ENCODE measurements around the gene CFDP1.

Gene CFDP1

GRCh38 chr16:75315539-75316306 is 117.6 kb downstream of the CFDP1 start:
- TF ChIP-seq USF1 (IDR thresholded peaks at IDR 0.05), result no peak
- TF ChIP-seq FOXM1 (IDR thresholded peaks at IDR 0.05; ENCODE audit: borderline replicate concordance, low read depth), result no peak
- TF ChIP-seq NFIC (IDR thresholded peaks at IDR 0.05), result no peak
- TF ChIP-seq, protein P1, sequence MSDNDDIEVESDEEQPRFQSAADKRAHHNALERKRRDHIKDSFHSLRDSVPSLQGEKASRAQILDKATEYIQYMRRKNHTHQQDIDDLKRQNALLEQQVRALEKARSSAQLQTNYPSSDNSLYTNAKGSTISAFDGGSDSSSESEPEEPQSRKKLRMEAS (IDR thresholded peaks at IDR 0.05), result no peak
- TF ChIP-seq EP300 (IDR thresholded peaks at IDR 0.05; ENCODE audit: borderline replicate concordance), result no peak
- TF ChIP-seq, protein P2, sequence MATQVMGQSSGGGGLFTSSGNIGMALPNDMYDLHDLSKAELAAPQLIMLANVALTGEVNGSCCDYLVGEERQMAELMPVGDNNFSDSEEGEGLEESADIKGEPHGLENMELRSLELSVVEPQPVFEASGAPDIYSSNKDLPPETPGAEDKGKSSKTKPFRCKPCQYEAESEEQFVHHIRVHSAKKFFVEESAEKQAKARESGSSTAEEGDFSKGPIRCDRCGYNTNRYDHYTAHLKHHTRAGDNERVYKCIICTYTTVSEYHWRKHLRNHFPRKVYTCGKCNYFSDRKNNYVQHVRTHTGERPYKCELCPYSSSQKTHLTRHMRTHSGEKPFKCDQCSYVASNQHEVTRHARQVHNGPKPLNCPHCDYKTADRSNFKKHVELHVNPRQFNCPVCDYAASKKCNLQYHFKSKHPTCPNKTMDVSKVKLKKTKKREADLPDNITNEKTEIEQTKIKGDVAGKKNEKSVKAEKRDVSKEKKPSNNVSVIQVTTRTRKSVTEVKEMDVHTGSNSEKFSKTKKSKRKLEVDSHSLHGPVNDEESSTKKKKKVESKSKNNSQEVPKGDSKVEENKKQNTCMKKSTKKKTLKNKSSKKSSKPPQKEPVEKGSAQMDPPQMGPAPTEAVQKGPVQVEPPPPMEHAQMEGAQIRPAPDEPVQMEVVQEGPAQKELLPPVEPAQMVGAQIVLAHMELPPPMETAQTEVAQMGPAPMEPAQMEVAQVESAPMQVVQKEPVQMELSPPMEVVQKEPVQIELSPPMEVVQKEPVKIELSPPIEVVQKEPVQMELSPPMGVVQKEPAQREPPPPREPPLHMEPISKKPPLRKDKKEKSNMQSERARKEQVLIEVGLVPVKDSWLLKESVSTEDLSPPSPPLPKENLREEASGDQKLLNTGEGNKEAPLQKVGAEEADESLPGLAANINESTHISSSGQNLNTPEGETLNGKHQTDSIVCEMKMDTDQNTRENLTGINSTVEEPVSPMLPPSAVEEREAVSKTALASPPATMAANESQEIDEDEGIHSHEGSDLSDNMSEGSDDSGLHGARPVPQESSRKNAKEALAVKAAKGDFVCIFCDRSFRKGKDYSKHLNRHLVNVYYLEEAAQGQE (IDR thresholded peaks at IDR 0.05; ENCODE audit: low read depth), result no peak

DNA sequence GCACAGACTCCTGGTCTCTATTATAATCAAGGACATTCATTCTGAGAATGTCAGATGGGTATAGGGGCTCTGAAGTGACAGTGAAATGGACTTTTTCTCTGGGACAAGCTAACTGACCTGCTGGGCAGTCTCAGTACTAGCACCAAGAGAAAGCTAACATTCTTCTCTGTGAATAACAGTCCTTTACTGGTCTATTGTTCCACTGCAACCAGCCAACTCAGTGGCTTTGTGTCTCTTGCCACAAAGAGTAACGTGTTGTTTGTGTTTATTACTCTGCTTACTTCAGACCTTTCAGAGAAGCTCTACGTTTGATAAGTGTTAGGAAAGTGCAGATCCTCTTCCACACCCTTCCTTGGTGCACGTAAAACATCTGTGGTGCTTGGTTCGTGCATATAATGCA is 120.4 kb downstream of the CFDP1 start:
- no peak for TF ChIP-seq USF1 (IDR thresholded peaks at IDR 0.05)
- TF ChIP-seq CREB1 (IDR thresholded peaks at IDR 0.05; ENCODE audit: low read depth), result no peak
- TF ChIP-seq ZBTB7A (IDR thresholded peaks at IDR 0.05; ENCODE audit: low read depth), result no peak
- TF ChIP-seq TCF12 (IDR thresholded peaks at IDR 0.05; ENCODE audit: low read depth), result no peak
- TF ChIP-seq, protein P2 (IDR thresholded peaks at IDR 0.05; ENCODE audit: low read depth), result no peak
- no peak for TF ChIP-seq YY1 (IDR thresholded peaks at IDR 0.05; ENCODE audit: low read depth)
- TF ChIP-seq CEBPB (IDR thresholded peaks at IDR 0.05), result no peak
- TF ChIP-seq EGR1 (IDR thresholded peaks at IDR 0.05), result no peak
- no peak for TF ChIP-seq TAF1 (IDR thresholded peaks at IDR 0.05; ENCODE audit: low read depth)
- no peak for TF ChIP-seq NFIC (IDR thresholded peaks at IDR 0.05)
- TF ChIP-seq RAD21 (IDR thresholded peaks at IDR 0.05; ENCODE audit: low read depth), result no peak
- TF ChIP-seq TEAD4 (IDR thresholded peaks at IDR 0.05), result no peak
- TF ChIP-seq FOXM1 (IDR thresholded peaks at IDR 0.05; ENCODE audit: borderline replicate concordance, low read depth), result no peak
- TF ChIP-seq, protein P1 (IDR thresholded peaks at IDR 0.05), result no peak
- TF ChIP-seq EP300 (IDR thresholded peaks at IDR 0.05; ENCODE audit: borderline replicate concordance), result no peak

DNA sequence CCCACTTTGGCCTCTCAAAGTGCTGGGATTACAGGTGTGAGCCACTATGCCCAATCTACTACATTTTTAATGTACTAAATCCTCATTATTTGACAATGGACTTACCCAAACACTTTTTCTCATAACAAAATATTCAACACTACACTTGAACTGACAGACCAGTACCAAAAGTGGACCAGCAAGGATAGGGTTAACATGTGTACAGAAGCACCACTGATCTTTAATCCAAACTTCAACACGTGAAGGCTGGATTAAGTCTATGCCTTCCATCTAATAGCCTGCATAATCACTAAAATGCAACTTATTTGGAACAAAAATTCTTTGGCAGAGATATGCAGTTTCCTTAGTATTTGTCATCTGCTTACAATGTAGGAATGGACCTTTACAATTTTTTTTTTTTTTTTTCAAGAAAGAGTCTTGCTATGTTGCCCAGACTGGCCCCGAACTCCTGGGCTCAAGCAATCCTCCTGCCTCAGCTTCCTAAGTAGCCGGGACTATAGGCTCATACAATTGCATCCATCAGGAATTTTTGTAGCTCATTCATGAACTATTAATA is 121.8 kb downstream of the CFDP1 start:
- TF ChIP-seq ZBTB7A (IDR thresholded peaks at IDR 0.05; ENCODE audit: low read depth) (no peak), EGR1 (IDR thresholded peaks at IDR 0.05) (no peak), CREB1 (IDR thresholded peaks at IDR 0.05; ENCODE audit: low read depth) (no peak), FOXM1 (IDR thresholded peaks at IDR 0.05; ENCODE audit: borderline replicate concordance, low read depth) (no peak), USF1 (IDR thresholded peaks at IDR 0.05) (no peak), TCF12 (IDR thresholded peaks at IDR 0.05; ENCODE audit: low read depth) (no peak), YY1 (IDR thresholded peaks at IDR 0.05; ENCODE audit: low read depth) (no peak), TEAD4 (IDR thresholded peaks at IDR 0.05) (no peak), TAF1 (IDR thresholded peaks at IDR 0.05; ENCODE audit: low read depth) (no peak), NFIC (IDR thresholded peaks at IDR 0.05) (no peak), EP300 (IDR thresholded peaks at IDR 0.05; ENCODE audit: borderline replicate concordance) (no peak), CEBPB (IDR thresholded peaks at IDR 0.05) (no peak), RAD21 (IDR thresholded peaks at IDR 0.05; ENCODE audit: low read depth) (no peak)
- TF ChIP-seq, protein P2 (IDR thresholded peaks at IDR 0.05; ENCODE audit: low read depth), result no peak
- TF ChIP-seq, protein P1 (IDR thresholded peaks at IDR 0.05), result no peak
